Superior temporal gyrus (tissue), 1 donor: ENCODE data around the gene RALGDS.
A peak's percentile ranks its signal among the peaks of the same experiment; 100 is the strongest.

Experiments
- DNase-seq: peaks from one replicate; pipeline ENCODE4 v3.0.0-alpha.2; 2016; ENCODE audit errors: extremely low spot score

The RALGDS gene

DNA sequence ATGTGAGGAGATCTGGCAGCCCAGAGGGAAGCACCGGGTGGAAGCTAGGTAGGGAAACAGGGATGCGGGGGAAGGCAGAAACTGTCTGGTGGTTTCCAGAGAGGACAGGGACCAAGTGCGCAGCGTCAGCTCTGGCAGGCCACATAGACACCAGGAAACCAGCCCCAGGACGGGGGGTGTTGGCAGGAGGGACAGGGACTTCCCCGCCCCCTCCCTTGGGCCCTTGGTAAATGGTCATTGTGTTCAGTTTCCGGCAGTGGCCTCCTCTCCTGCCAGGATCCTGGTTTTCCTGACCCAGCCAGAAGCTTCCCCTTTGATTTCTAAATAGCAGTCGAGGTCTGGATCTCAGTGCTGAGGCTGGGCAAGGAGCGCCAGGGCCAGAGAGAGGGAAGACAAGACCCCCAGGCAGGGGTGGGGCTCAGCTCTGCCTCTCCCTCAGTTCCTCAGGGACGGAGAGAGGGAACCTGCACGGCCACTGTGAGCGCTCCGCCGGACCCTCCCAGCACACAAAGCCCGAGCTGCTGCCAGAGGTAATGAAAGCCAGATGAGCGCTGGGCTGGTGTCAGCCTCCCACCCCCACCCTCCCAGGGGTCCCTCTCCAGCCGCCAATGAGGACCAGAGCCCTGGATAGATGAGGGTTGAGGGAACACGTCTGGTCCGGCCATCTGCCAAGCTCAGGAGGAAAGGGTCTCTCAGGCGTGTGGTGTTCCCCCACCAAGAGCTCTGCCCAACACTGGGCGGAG lies 1.8 kb downstream of the RALGDS start:
- DNase-seq = peak; percentile 85

- DNase-seq = no peak
Measured at GRCh38 chr9:133118568-133118967, 2.5 kb downstream of the RALGDS start.

DNA sequence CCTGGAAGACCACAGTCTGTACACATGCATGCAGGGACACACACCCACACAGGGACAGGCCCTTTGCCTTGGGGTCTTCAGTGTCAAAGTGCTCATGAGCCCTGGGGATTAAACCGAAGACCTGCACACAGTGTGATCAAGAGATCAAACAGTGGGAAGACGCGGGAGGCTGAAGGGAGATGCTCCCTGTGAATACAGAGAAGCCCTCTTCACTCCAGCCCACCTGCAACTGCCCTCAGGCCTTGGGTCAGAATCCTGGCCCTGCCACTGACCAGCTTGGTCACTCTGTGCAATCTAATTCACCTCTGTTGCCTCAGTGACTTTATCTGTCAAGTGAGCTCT lies 2.9 kb downstream of the RALGDS start:
- no peak for DNase-seq

DNA sequence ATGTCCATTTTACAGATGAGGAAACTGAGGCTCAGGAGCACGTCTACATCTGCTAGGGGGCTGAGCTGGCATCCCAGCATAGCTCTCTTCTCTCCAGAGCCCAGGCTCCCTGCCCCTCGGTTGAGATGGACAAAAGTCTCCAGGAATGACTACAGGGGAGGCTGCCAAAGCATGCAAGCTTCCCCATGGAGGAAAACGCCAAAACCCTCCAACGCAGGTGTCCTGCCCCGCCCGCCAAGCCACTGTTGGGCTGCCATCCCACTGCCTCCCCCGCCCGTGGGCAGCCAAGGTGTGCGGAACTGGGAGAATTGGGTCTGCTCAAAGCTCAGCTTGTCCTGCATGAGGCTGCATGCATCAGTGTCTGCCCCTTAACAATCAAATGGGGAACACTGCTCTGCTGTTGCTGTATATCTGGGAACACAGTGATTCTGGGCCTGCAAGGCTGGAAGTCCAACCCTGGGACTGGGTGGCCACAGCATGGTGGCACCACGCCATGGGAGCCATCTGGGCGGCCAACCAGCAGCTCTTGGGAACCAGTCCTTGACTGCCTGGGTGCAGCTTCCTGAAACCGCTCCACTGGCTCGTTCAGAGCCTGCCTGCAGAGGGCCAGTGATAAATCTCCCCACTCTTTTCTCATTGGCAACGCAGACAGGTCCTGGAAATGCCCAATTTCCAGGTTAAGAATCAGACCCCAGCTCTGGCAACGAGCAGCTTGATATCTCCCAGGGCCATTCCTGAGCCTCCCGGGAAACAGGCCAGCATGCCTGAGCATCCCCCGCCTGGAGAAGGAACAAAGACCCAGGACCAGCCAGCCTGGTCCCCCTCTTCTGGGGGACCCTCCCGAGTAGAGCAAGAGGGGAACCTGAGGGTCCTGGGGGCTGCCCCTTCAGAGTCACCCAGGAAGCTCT lies 3.5 kb downstream of the RALGDS start:
- DNase-seq = peak; percentile 90

GRCh38 chr9:133116346-133117231 lies 4.5 kb downstream of the RALGDS start:
- DNase-seq = no peak

DNA sequence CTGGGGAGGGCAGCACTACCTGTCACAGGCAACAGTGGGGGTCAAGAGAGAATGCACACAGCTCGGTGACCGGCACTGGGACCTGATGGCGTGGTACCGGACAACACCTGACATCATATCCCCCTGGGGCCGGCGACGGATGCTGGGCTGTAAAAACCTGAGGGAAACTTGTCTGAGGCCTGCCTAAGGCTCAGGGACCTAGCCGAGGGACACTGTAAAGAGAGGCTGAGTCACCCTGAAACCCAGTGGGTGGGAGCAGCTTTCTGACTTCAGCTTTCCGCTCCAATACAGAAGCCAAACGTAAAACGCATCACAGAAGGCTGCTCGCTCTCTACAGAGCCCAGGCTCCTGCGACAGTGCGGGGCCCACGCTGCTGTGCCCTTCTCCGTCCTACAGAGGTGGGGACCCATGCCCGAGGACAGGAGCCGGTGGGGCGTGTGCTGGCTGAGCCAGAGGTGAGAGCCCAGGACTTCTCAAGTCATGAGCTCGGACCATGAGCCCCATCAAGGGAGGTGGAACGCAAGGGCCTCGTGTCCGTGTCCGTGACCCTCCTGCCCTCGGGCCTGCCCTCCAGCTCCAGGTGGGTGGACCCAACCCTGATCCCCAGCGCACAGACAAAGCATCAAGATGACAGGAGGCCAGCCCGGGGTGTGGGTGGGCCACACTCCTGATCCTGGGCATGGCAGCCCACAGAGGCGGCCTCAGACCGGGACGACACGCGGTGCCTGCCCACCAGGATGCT lies 5.3 kb downstream of the RALGDS start:
- peak; percentile 55 for DNase-seq

DNA sequence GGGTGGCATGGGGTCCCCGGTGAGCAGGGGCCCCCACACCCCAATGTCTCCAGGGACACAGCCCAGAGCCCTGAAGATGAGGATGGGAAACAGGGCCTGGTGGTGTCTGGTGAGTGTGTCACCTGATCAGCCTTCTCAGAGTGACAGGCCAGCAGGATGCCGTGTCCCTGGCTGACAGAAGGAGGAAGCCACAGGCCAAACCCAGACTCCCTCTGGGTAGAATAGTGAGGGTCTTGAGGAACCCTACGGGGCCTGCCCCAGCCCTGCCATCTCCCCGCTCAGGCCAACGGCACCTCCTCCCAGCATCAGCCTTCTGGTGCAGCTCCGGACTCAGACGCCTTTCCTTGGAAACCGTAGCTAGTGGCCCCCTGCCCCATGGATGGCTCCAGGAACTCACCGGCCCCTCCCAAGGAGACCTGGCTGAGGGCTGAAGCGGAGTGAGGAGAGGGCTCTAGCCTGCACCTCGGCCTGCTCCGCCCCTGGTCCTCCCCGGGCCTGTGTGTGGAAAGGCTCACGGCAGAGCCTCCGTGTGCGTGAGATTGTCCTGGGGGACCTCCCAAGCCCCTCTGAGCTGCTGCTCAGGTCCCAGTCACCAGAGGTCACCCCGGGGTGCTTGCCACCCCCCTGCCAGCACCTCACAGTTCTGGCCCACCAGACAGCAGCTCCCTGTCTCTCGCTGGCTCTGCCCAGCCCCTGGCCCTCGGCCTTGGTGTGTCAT lies 6.0 kb downstream of the RALGDS start:
- no peak for DNase-seq

DNA sequence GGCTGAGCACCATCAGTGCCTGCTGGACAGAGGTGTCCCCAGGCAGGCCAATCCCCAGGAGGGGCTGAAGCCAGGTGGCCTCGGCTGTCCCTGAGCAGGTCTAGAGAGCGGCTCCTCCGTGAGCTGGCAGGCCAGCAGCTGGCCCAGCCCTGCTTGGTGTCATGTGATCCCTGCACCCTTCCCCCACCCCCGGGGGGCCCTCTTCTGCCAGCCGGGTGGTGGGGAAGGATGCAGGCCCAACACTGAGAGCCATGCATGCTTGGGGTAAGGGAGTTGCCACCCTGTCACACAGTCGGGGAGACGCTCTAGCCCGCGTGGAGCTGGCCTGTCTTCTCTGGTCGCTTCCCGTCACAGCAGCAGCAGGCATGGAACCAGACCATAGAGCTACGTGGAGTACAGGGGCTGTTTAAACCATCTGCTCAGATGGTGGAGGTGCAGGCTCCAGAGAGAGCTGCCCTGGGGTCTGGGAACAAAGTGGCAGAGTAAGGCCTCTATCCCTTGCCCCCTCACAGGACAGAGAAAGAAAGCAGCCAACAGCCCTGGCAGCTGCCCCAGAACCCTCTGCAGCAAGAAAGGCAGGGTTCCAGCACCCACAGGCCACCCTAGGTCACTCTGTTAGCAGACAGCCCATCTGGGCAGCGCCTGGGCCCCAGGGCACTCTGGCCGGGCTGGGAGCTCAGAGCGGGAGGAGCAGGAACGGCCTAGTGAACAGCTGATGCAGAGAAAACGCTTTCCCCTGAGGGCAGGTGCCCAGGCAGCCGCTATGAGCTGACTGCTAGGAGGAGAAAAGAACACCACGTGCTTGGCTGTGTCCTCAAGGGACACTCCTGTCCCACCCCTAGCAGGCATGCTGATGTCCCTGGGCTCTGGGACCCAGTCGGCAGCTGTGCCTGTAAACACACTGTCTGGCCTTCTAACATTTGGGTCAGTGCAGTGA lies 6.8 kb downstream of the RALGDS start:
- peak; percentile 63 for DNase-seq

DNA sequence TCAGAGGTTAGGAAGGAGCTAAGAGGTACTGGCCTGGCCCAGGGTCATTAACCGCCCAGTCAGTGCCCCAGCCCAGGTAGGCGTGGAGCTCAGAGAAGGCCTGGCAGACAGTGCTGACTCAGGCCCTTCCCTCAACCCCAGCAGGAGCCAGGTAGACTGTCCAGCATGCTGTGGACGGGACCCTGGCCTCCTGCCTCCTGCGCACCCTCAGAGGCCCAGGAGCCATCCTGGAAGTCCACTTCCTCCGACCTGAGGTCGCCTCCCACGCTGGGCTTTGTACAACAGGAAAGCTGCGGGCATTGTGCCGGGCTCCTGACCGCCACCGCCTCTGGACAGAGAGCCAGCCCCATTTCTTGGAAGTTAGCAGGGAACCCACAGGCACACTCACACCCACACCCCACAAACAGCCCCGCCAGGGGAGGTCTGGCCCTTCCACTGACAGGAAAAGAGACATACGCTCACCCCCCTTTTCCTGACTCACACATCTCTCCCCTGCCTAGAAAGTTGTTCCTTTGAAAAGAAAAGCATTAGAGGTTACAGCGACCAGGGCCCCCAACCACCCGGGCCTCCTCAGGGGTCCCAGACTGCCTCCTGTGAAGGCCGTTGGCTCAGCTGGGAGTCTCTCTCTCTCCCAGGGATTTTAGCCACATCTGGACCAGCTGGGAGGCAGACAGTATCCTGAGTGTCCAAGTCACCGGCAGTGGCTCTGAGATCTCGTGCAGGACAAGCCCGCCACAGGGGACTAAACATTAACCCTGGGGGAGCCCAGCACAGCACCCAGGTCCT lies 7.7 kb downstream of the RALGDS start:
- no peak for DNase-seq

DNA sequence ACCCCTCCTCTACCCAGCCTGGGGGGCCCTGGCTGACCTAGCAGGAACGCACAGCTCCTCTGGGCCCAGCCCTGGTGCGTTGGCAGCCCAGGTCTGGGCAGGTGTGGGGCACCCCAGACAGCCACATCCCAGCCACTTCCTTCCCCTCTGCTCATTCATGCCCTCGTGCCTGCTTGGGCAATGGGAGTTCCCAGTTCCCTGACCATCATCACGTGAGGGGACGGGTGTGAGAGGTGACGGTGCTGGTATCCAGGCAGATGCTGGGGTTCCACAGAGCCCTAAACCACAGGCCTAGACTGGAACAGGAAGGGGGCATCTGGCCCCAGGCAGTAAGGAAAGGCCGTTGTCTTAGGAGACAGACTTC lies 8.4 kb downstream of the RALGDS start:
- DNase-seq = no peak

GRCh38 chr9:133111808-133112662 lies 9.0 kb downstream of the RALGDS start:
- no peak for DNase-seq

DNA sequence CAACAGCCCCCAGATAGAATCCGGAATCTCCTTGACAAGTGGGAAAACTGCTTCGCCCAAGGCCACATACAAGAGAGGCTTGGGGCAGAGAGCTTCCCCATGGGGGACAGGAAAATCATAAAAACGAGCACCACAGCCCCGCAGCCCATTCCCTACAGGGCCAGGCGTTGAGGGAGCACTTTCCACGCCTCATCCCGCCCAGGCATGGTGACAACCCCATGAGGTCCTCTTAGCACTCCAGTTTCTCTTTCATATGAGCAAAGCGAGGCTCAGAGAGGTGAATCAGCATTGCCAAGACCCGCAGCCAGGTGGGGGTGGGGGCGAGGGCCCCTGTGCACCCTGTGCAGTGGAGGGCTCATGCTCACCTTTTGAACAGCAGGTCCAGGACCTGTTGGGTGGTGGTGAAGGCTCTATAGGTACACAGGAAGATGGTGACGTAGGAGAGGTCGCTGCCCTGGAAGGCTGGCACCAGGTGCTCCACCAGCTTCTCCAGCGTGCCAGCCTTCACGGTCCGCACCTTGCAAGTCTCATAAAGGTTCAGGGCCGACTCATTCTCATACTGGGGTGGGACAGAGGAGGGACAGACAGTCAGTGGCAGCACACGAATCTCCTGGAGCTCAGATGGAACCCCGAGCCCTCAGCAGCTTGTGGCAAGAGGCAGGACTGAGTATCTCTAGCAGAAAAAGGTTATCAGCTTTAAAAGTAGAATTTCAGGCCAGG lies 10.9 kb downstream of the RALGDS start:
- no peak for DNase-seq

GRCh38 chr9:133108794-133109641 lies 12.0 kb downstream of the RALGDS start:
- no peak for DNase-seq

GRCh38 chr9:133107961-133108793 lies 12.9 kb downstream of the RALGDS start:
- no peak for DNase-seq

- no peak for DNase-seq
Measured at GRCh38 chr9:133107245-133107722, 13.8 kb downstream of the RALGDS start.
